ENCODE results near the gene CDH26. TPM values are rescaled to one million over a fixed set of nuclear protein-coding genes. Genes with fewer than 3 reads are reported as not detected.

The CDH26 gene
- total RNA-seq, 1 experiment from 2014 or later: 1.0 TPM

GRCh38 chr20:60026010-60026409 is 67.8 kb downstream of the CDH26 start (continued):
- no peak for TF ChIP-seq CTCF (IDR thresholded peaks at IDR 0.05)
- no peak for TF ChIP-seq FOXP4 (CRISPR knock-in tag; IDR thresholded peaks at IDR 0.05)
- TF ChIP-seq NFYB (CRISPR knock-in tag; conservative IDR thresholded peaks at IDR 0.05; ENCODE audit: low read depth): no peak
- TF ChIP-seq ETV6 (CRISPR knock-in tag; IDR thresholded peaks at IDR 0.05): no peak

- Mint-ChIP-seq H3K27ac (no peak overlapping the region), H3K4me3 (no peak overlapping the region), H3K9me3 (peaks cover 32% of the 10 kb centered on the region), H3K4me1 (no peaks in the 10 kb centered on the region), H3K36me3 (peaks cover 1% of the 10 kb centered on the region; the same call in 1 of the 2 replicates), H3K27me3 (ENCODE audit: low read depth) (peaks cover 27% of the 10 kb centered on the region)
- POLR2A ChIA-PET: no interaction called here
- no peak for TF ChIP-seq AFF4 (CRISPR knock-in tag; IDR thresholded peaks at IDR 0.05; ENCODE audit: borderline replicate concordance)
- no peak for TF ChIP-seq E2F4 (CRISPR knock-in tag; IDR thresholded peaks at IDR 0.05; ENCODE audit: borderline replicate concordance, low read depth)
- ATAC-seq (no peak), DNase-seq (ENCODE audit: low spot score) (no peak)
- CTCF ChIA-PET: no interaction called here
These were observed 72.2 kb downstream of the CDH26 start for GRCh38 chr20:60030471-60030870.

- Mint-ChIP-seq H3K4me1 (no peaks in the 10 kb centered on the region), H3K27me3 (ENCODE audit: low read depth) (peaks cover 26% of the 10 kb centered on the region), H3K9me3 (peaks cover 35% of the 10 kb centered on the region), H3K36me3 (peaks cover 5% of the 10 kb centered on the region; the same call in 1 of the 2 replicates), H3K27ac (no peak overlapping the region), H3K4me3 (no peak overlapping the region)
- ATAC-seq: no peak
- no peak for DNase-seq (ENCODE audit: low spot score)
- POLR2A ChIA-PET: no interaction called here
- CTCF ChIA-PET: no interaction called here
- TF ChIP-seq ERG (CRISPR knock-in tag; IDR thresholded peaks at IDR 0.05): no peak
- no peak for TF ChIP-seq PREB (CRISPR knock-in tag; IDR thresholded peaks at IDR 0.05; ENCODE audit: borderline replicate concordance)
- no peak for TF ChIP-seq ETV6 (CRISPR knock-in tag; IDR thresholded peaks at IDR 0.05)
- TF ChIP-seq CDX4 (CRISPR knock-in tag; IDR thresholded peaks at IDR 0.05; ENCODE audit: borderline replicate concordance): no peak
- no peak for TF ChIP-seq ZNF263 (CRISPR knock-in tag; IDR thresholded peaks at IDR 0.05; ENCODE audit: low read depth)
- TF ChIP-seq HMGA2 (CRISPR knock-in tag; IDR thresholded peaks at IDR 0.05): no peak
- TF ChIP-seq ZBTB43 (CRISPR knock-in tag; IDR thresholded peaks at IDR 0.05): no peak
- no peak for TF ChIP-seq TP53 (CRISPR knock-in tag; IDR thresholded peaks at IDR 0.05)
- TF ChIP-seq EMX1 (CRISPR knock-in tag; IDR thresholded peaks at IDR 0.05): no peak
- no peak for TF ChIP-seq ZNF138 (CRISPR knock-in tag; conservative IDR thresholded peaks at IDR 0.05)
- TF ChIP-seq ATF2 (CRISPR knock-in tag; IDR thresholded peaks at IDR 0.05; ENCODE audit: borderline replicate concordance, low read depth): no peak
- TF ChIP-seq NR1H2 (CRISPR knock-in tag; IDR thresholded peaks at IDR 0.05): no peak
- TF ChIP-seq IRF2 (CRISPR knock-in tag; IDR thresholded peaks at IDR 0.05; ENCODE audit: borderline replicate concordance, low read depth): no peak
These were observed 72.9 kb downstream of the CDH26 start for GRCh38 chr20:60031107-60031506.

Data from WTC11 (cell line).